AG09309 (cell line): ENCODE data around the gene DLGAP1.

ENCODE experiments used
- DNase-seq: peaks from one replicate; pipeline ENCODE4 v3.0.0-alpha.2; 2010; ENCODE audit warnings: low read depth
- H3K4me3 ChIP-seq: 2 replicates; pipeline ENCODE4 v1.5.1; 2011; ENCODE audit warnings: mild to moderate bottlenecking, low read depth, low read length, moderate library complexity; ENCODE audit not compliant: control insufficient read depth
- CTCF ChIP-seq: IDR thresholded peaks from 2 replicates; pipeline ENCODE4 v1.5.1; 2011; ENCODE audit warnings: mild to moderate bottlenecking, low read depth, low read length, inconsistent platforms; ENCODE audit not compliant: insufficient read depth, control insufficient read depth; ENCODE audit errors: missing control alignments

Gene DLGAP1

GRCh38 chr18:4017480-4017879, 437.6 kb downstream of the DLGAP1 start:
- DNase-seq: no peak
- H3K4me3 ChIP-seq: no peak overlapping the region
- TF ChIP-seq CTCF: peak; percentile 26

- H3K4me3 ChIP-seq: no peak overlapping the region
- no peak for DNase-seq
- no peak for TF ChIP-seq CTCF
These were observed 438.6 kb downstream of the DLGAP1 start for GRCh38 chr18:4016391-4017049.

- H3K4me3 ChIP-seq: no peak overlapping the region
- DNase-seq: no peak
- no peak for TF ChIP-seq CTCF
These were observed 447.3 kb downstream of the DLGAP1 start for GRCh38 chr18:4007846-4008245.

GRCh38 chr18:4004183-4004829, 450.8 kb downstream of the DLGAP1 start:
- TF ChIP-seq CTCF: no peak
- no peak for DNase-seq
- H3K4me3 ChIP-seq: no peak overlapping the region

GRCh38 chr18:3998698-3999333, 456.3 kb downstream of the DLGAP1 start:
- peak; percentile 79 for TF ChIP-seq CTCF
- no peak overlapping the region for H3K4me3 ChIP-seq
- DNase-seq: peak; percentile 23

- no peak overlapping the region for H3K4me3 ChIP-seq
- peak; percentile 38 for DNase-seq
- peak; percentile 85 for TF ChIP-seq CTCF
These were observed 459.5 kb downstream of the DLGAP1 start for GRCh38 chr18:3995476-3996102.
